Measurements from ENCODE around the gene PLPP3.
"Not testable (repeated sequence)": the region's sequence is repeated elsewhere in the genome, so short reads cannot be mapped to it uniquely, and the experiment has no call there.

The PLPP3 gene
- total RNA-seq: 0 reads per million in 4 donors

- no peak for DNase-seq
Measured at GRCh38 chr1:56578963-56579875, at the start of gene PLPP3. PLPP3 (minus strand) TSS chr1:56579563; CDS start chr1:56579016, 547 bp downstream.

DNA sequence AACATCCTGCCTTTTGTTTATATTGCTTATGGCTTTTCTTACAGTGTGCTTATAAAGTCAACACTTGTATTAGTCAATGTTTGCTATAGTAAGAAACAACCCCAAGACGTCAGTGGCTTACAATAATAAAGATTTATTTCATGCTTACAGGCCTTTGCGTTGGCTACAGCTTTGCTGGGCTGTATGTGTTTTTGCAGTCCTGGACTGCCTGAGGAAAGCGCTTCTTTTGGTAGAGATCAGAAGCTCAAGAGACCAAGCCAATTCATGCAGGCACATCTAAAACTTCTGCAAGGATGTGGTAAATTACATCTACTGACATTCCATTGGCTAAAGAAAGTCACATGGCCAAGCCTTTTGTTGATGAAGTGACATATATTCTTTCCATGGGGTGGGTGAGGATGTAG, 48.3 kb upstream of the PLPP3 start:
- no peak for DNase-seq

DNA sequence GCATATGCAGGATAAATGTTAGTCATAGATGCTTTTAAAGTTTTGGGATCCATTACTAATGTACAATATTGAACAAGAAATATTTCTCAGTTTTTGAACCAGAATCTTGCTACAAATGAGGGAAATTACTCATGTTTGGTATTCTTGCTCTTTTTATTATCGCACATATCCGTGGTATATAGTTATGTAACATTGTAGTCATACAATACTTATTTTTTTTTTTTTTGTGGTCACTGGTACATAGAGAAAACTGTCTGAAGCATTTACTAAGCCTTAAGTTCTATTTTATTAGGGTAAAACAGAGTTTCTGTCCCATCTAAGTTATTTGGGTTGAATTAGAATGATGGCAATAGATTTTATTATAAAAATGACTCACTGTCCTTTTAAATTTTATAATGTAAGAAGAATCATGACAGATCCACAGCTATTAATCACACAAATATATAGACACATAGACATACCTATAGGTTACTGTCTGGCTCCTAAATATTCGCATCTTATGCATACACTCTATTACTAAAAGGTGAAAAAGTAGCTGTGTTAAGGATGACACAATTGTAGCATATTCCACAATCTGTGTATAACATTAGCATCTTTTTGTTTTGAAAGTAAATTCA, 47.8 kb upstream of the PLPP3 start:
- DNase-seq: no peak

DNA sequence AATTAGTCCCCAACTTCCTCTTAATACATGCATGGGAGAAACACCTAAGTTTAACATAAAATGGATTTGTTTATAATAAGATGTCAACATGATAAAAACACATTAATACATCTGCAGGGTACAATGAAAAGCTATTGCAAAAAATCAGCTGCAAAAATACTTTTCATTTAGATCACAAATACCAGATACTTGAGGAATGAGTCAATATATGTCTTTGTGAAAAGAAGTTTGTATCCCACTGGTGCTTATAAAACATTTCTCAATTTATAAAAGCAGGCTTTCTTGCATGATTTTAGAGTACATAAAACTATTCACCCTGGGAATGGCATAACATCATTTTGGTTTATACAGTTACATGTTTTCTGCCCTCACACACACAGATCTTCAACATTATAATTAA, 47.2 kb upstream of the PLPP3 start:
- DNase-seq: no peak

GRCh38 chr1:56625819-56626440, 46.6 kb upstream of the PLPP3 start:
- no peak for DNase-seq

GRCh38 chr1:56617141-56617540, 37.8 kb upstream of the PLPP3 start:
- DNase-seq: no peak

GRCh38 chr1:56610770-56611169, 31.4 kb upstream of the PLPP3 start:
- not testable (repeated sequence) for DNase-seq

DNA sequence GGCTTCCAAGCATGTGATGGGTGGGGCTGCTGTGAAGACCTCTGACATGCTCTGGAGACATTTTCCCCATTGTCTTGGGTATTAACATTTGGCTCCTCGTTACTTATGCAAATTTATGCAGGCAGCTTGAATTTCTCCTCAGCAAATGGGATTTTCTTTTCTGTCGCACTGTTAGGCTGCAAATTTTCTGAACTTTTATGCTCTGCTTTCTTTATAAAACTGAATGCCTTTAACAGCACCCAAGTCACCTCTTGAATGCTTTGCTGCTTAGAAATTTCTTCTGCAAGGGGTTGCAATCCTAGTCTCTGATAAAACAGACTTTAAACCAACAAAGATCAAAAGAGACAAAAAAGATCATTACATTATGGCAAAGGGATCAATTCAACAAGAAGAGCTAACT, 30.7 kb upstream of the PLPP3 start:
- DNase-seq: not testable (repeated sequence)

- DNase-seq: not testable (repeated sequence)
Measured at GRCh38 chr1:56595397-56596191, 16.2 kb upstream of the PLPP3 start.

- DNase-seq: no peak
Measured at GRCh38 chr1:56591909-56592308, 12.5 kb upstream of the PLPP3 start.

GRCh38 chr1:56590520-56591011, 11.2 kb upstream of the PLPP3 start:
- DNase-seq: no peak

GRCh38 chr1:56589369-56589768, 10.0 kb upstream of the PLPP3 start:
- DNase-seq: no peak

GRCh38 chr1:56586502-56586901, 7.1 kb upstream of the PLPP3 start:
- DNase-seq: no peak

- no peak for DNase-seq
Measured at GRCh38 chr1:56585985-56586384, 6.6 kb upstream of the PLPP3 start.

DNA sequence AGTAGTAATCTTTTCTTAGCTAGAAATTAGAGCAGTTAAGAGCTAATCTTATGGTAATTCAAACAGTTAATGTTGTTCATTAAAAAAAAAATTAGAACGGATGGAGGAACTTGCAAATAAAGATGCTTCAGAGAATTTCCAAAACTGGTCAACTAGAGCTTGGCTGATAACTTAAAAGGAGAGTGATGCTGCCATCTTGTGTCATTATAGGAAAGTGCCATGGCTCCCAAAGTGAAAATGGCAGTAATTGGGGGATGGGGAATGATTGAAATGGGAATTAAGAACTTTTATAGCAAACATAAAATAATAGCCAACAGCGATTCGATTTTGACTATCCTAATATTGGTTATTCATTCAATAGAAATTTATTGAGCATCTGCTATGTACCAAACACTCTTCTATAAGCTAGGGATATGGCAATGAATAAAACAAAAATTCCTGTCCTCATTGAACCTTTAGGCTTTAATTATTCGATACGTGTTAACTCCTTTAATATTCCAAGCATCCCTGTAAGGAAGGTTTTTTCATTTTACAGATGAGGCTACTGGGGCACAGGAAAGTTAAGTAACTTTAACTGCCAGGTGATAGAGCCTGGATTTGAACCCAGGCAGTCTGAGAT, 5.7 kb upstream of the PLPP3 start:
- DNase-seq: no peak

- DNase-seq: no peak
Measured at GRCh38 chr1:56583957-56584468, 4.7 kb upstream of the PLPP3 start.

GRCh38 chr1:56580771-56581170, 1.4 kb upstream of the PLPP3 start:
- no peak for DNase-seq

DNA sequence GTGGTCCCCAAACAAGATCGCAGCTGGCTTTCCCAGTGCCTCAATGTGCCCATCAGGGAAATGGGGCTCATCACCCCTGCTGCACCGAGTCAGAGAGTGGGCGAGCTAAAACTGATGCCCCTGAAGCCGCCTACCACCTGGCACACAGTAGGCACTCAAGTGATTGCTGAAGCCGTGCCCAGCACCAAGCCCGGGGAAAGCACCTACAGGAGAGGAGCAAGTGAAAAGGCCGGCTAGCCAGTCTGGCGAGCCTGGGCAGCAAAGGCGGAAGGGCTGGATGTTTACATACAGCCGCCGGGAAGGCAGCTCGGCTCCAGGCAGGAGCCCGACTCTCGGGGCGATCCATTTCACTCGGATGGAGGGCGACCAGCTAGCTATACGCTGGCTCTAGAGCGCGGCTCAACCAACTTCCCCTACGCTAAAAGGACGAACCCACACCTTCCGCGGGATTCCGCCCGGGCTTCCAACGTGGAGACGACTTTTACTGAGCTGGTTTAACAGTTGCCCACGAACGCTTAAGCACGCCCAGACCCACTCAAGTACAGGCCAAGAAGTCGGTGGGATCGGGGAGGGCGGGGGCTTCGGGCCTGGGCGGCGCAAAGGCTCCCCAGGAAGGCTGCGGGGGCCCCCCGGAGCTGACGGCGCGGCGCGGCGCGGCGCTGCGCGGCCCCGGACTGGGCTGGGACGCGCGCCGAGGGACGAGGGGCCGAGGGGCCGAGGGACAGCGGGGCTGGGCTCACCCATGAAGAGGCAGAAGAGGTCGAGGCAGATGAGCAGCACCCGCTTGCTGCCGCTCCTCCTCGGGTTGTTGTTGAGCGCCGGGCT, 1.0 kb downstream of the PLPP3 start:
- no peak for DNase-seq

GRCh38 chr1:56577406-56578137, 1.8 kb downstream of the PLPP3 start:
- no peak for DNase-seq

GRCh38 chr1:56576880-56577405, 2.4 kb downstream of the PLPP3 start:
- DNase-seq: no peak
